Small intestine (tissue), 7 donors: ENCODE results near the gene BRD4. TPM values are rescaled to one million over a fixed set of nuclear protein-coding genes. Genes with fewer than 3 reads are reported as not detected.

Experiments
- DNase-seq, 2 donors: peaks; one replicate each; pipeline versions ENCODE4 v3.0.0 to v3.0.0-alpha.2; 2013
- FAIRE-seq: peaks from 2 replicates; lab custom pipeline; 2012; peaks lifted over from hg19 to GRCh38; lab: Jason Lieb, UNC
- H3K27ac ChIP-seq, 3 donors: one replicate each; pipeline ENCODE4 v1.5.1; 2013; ENCODE audit warnings: low read length in 2 of 3, mild to moderate bottlenecking in 2 of 3, control low read depth in 1 of 3, inconsistent platforms in 1 of 3, low read depth in 1 of 3, moderate library complexity in 1 of 3
- H3K27me3 ChIP-seq, 3 donors: one replicate each; pipeline ENCODE4 v1.6.1; 2013; ENCODE audit warnings: low read length in 3 of 3, inconsistent platforms in 1 of 3; ENCODE audit not compliant: control insufficient read depth in 3 of 3, insufficient read depth in 3 of 3
- H3K36me3 ChIP-seq, 3 donors: one replicate each; pipeline ENCODE4 v1.6.1; 2013; ENCODE audit warnings: low read length in 3 of 3, inconsistent platforms in 1 of 3, low read depth in 1 of 3, mild to moderate bottlenecking in 1 of 3, moderate library complexity in 1 of 3; ENCODE audit not compliant: control insufficient read depth in 3 of 3, insufficient read depth in 2 of 3
- H3K4me1 ChIP-seq, 3 donors: one replicate each; pipeline ENCODE4 v1.6.1; 2013; ENCODE audit warnings: low read length in 2 of 3, inconsistent platforms in 1 of 3, low read depth in 1 of 3, mild to moderate bottlenecking in 1 of 3, moderate library complexity in 1 of 3; ENCODE audit not compliant: control insufficient read depth in 3 of 3, insufficient read depth in 2 of 3
- H3K4me3 ChIP-seq, 3 donors: one replicate each; pipeline ENCODE4 v1.5.1; 2013; ENCODE audit warnings: low read length in 3 of 3, control low read depth in 1 of 3, inconsistent platforms in 1 of 3, low read depth in 1 of 3, mild to moderate bottlenecking in 1 of 3, moderate library complexity in 1 of 3
- H3K9me3 ChIP-seq, 2 donors: one replicate each; pipeline ENCODE4 v1.6.1; 2013; ENCODE audit warnings: low read depth in 1 of 2, low read length in 1 of 2; ENCODE audit not compliant: control insufficient read depth in 2 of 2, insufficient read depth in 1 of 2
- WGBS, 3 donors: extraction: QIAGEN DNeasy Blood & Tissue Kit; methylation state at CpG; one replicate each; pipeline ENCODE4 v1.1.7; 2013; 5-methylcytosine and 5-hydroxymethylcytosine counted together
- polyA plus RNA-seq, 4 donors: library from polyadenylated mRNA; stranded (reverse) in 3 of 4; unstranded in 1 of 4; fragments of 200-250 nt in 3 of 4; fragments of 120-200 nt in 1 of 4; gene quantifications; one replicate each; pipeline versions ENCODE4 v1.2.1 to v1.2.3, GENCODE V29; 2013
- donor health status: healthy with polysubstance abuse.
- donor health status: control.
- donor health status: control.
- donor health status: Bipolar disorder and iron deficiency.
- donor health status: healthy.

Gene BRD4
- polyA plus RNA-seq, 4 donors: 15.7 to 41.4 (median 24.7) TPM

DNA sequence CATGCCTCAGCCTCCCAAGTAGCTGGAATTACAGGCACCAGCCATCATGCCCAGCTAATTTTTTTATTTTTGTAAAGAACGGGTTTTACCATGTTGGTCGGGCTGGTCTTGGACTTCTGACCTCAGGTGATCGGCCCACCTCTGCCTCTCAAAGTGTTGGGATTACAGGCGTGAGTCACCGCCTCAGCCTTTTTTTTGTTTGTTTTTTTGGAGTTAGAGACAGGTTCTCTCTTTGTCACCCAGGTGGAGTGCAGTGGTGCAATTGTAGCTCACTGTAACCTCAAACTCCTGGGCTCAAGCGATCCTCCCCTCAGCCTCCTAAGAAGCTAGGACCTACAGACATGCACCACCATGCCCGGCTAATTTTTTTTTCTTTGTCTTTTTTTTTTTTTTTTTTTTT lies 116.0 kb downstream of the BRD4 start:
- Histone ChIP-seq H3K27ac (no peak overlapping the region), H3K36me3 (no peaks in the 10 kb centered on the region), H3K4me3 (no peak overlapping the region), H3K4me1 (no peaks in the 10 kb centered on the region), H3K9me3 (no peaks in the 10 kb centered on the region), H3K27me3 (no peaks in the 10 kb centered on the region)
- DNase-seq (no peak), FAIRE-seq (no peak)
- WGBS, 3 donors: 20 to 70% (median 45%) methylated on average over 7 of the region's 7 CpGs

- DNase-seq (no peak), FAIRE-seq (no peak)
- 57 to 79% (median 79%) methylated on average over 15 of the region's 15 CpGs for WGBS, 3 donors
- H3K4me1 ChIP-seq: no peaks in the 10 kb centered on the region
- no peaks in the 10 kb centered on the region for H3K9me3 ChIP-seq
- H3K36me3 ChIP-seq: no peaks in the 10 kb centered on the region
- H3K4me3 ChIP-seq: no peak overlapping the region
- H3K27ac ChIP-seq: peak overlapping the region in 1 of 3 donors; percentile 45
- H3K27me3 ChIP-seq: no peaks in the 10 kb centered on the region
Measured at GRCh38 chr19:15213715-15214381, 118.5 kb downstream of the BRD4 start.

DNA sequence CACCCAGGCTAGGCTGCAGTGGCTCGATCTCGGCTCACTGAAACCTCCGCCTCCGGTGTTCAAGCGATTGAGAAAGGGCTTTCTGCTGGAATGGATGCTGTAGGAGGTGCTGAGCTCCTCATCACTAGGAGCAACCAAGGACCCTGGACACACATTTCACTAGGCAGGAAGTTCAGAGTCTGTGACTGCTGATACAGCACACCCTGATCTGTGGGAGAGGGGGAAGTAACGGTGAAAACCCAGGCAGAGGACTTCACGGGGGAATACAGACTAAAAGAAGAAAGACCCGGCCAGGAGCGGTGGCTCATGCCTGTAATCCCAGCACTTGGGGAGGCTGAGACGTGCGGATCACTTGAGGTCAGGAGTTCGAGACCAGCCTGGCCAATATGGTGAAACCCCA lies 119.6 kb downstream of the BRD4 start:
- Histone ChIP-seq H3K4me1 (no peaks in the 10 kb centered on the region), H3K36me3 (no peaks in the 10 kb centered on the region), H3K9me3 (no peaks in the 10 kb centered on the region), H3K27me3 (no peaks in the 10 kb centered on the region), H3K27ac (no peak overlapping the region), H3K4me3 (no peak overlapping the region)
- DNase-seq (no peak), FAIRE-seq (no peak)
- 88 to 91% (median 90%) methylated on average over 12 of the region's 12 CpGs for WGBS, 3 donors

DNA sequence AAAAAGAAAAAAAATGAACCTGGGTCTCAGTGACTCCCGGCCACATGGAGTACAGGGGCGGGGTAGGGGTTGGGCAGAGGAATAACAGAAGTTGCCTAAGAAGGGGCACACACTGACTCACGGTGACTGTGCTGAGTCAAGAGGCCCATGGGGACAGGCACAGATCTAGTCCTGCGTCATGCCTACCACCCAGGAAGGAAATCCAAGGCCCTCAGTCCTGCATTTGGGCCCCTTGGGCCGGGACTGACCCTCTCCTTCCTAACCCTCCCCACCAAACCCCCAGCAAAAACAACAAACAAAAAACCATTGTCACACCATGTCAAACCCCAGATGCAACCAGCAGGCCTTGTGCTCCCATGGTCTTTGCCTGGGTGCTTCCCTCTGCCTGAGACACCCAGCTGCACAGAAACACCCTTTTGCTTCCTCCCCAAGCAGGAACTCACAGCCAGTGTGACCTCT lies 122.0 kb downstream of the BRD4 start:
- no peak for FAIRE-seq
- H3K9me3 ChIP-seq: peaks cover 0 to 4% of the 10 kb centered on the region in 2 donors
- H3K27me3 ChIP-seq: no peaks in the 10 kb centered on the region
- H3K36me3 ChIP-seq: no peaks in the 10 kb centered on the region
- no peak overlapping the region for H3K4me3 ChIP-seq
- H3K27ac ChIP-seq: no peak overlapping the region
- peak in 1 of 2 donors; percentile 30 for DNase-seq
- WGBS, 3 donors: 64 to 67% (median 66%) methylated on average over 5 of the region's 5 CpGs
- H3K4me1 ChIP-seq: no peaks in the 10 kb centered on the region

DNA sequence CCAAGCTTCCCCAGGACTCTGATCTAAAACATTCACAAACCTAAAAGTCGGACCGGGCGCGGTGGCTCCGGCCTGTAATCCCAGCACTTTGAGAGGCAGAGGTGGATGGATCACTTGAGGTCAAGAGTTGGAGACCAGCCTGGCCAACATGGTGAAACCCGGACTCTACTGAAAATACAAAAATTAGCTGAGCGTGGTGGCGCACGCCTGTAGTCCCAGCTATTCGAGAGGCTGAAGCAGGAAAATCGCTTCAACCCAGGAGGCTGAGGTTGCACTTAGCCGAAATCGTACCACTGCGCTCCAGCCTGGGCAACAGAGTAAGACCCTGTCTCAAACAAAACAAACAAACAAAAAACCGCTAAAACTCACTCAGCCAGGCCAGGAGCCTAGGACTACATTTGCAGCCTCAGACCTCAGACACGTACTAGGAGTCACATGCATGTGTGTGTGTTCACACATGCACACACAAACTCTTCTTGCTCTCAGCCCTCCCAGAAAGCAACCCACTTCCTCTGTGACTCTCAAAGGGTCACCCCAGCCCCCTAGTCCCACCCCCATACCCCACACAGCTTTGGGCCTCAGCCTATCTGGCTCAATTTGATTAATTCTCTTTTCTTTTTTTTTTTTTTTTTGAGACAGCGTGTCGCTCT lies 130.8 kb downstream of the BRD4 start:
- Histone ChIP-seq H3K4me1 (peaks cover 0 to 4% (median 3%) of the 10 kb centered on the region in 3 donors), H3K27ac (no peak overlapping the region), H3K36me3 (peaks cover 0 to 8% (median 0%) of the 10 kb centered on the region in 3 donors), H3K4me3 (peak overlapping the region in 1 of 3 donors; percentile 17), H3K9me3 (peaks cover 0 to 4% of the 10 kb centered on the region in 2 donors), H3K27me3 (peaks cover 0 to 11% (median 0%) of the 10 kb centered on the region in 3 donors)
- no peak for FAIRE-seq
- no peak for DNase-seq
- whole genome bisulfite sequencing, 3 donors: 82 to 87% (median 85%) methylated on average over 18 of the region's 18 CpGs

- peak in 1 of 2 donors; percentile 44 for DNase-seq
- H3K36me3 ChIP-seq: peaks cover 0 to 8% (median 0%) of the 10 kb centered on the region in 3 donors
- H3K4me1 ChIP-seq: peaks cover 0 to 4% (median 3%) of the 10 kb centered on the region in 3 donors
- no peak for FAIRE-seq
- H3K27ac ChIP-seq: peak within 1 kb of the TSS in 2 of 3 donors; percentile 33 to 36
- 3 to 5% (median 5%) methylated on average over 30 to 74 of the region's 74 CpGs for WGBS, 3 donors
- H3K27me3 ChIP-seq: peaks cover 0 to 11% (median 0%) of the 10 kb centered on the region in 3 donors
- peak within 1 kb of the TSS; percentile 22 to 77 (median 28) for H3K4me3 ChIP-seq
- peaks cover 0 to under 1% of the 10 kb centered on the region in 2 donors for H3K9me3 ChIP-seq
Measured at GRCh38 chr19:15200553-15201364, 131.6 kb downstream of the BRD4 start, which contains the start of gene NOTCH3. NOTCH3 (minus strand) TSS chr19:15200995; CDS start chr19:15200905, 90 bp downstream.

- 3 to 7% (median 4%) methylated on average over 34 to 78 of the region's 82 CpGs for WGBS, 3 donors
- H3K36me3 ChIP-seq: peaks cover 0 to 8% (median 0%) of the 10 kb centered on the region in 3 donors
- H3K9me3 ChIP-seq: no peaks in the 10 kb centered on the region
- no peak for FAIRE-seq
- H3K4me1 ChIP-seq: peaks cover 0 to 4% (median 3%) of the 10 kb centered on the region in 3 donors
- DNase-seq: peak in 1 of 2 donors; percentile 80
- peaks cover 0 to 11% (median 0%) of the 10 kb centered on the region in 3 donors for H3K27me3 ChIP-seq
- H3K27ac ChIP-seq: peak overlapping the region in 2 of 3 donors; percentile 33 to 36
- H3K4me3 ChIP-seq: peak overlapping the region; percentile 22 to 77 (median 28)
Measured at GRCh38 chr19:15199661-15200552, 132.4 kb downstream of the BRD4 start.
